Adrenal gland (tissue), 5 donors: ENCODE results near the gene OTUD3.

ENCODE experiments used
- POLR2A ChIP-seq, 2 donors: fragments of 450-650 bp; IDR thresholded peaks; one replicate each; pipeline ENCODE4 v1.6.1; 2017; ENCODE audit warnings: antibody characterized with exemption in 2 of 2, mild to moderate bottlenecking in 2 of 2, moderate library complexity in 1 of 2
- TF ChIP-seq, protein P1 (sequence below), 6 experiments: fragments of 450-650 bp in 4 of 6; fragments of 200-600 bp in 2 of 6; sonication (generic) in 1 of 6; IDR thresholded peaks; 1 replicate in 5 of 6; 2 replicates in 1 of 6; pipeline versions ENCODE4 v1.5.1 to v1.8.0; 2016 to 2021; ENCODE audit warnings: antibody characterized with exemption in 6 of 6, mild to moderate bottlenecking in 2 of 6, moderate library complexity in 1 of 6
- donor health status: DM: no; HTN: no; CAD: no.

DNA sequence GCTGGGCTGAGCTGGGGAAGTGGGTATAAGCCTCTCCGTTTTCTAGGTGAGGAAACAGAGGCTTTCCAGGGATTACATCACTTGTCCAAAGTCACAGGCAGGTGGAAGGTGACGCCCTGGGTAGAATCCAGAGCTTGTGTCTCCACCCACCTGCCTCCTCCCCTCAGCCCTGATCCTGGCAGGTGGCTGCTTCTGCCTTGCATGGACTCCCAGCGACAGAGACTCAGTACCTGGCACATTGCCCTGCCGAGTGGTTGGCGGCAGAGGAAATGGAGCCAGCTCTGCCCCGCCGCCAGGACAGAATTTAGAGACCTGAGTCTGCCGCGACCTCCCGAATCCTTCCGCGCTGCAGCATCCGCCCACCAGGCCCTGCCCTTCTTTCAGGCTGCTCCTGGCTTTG is 39.1 kb downstream of the OTUD3 start:
- TF ChIP-seq, protein P1, sequence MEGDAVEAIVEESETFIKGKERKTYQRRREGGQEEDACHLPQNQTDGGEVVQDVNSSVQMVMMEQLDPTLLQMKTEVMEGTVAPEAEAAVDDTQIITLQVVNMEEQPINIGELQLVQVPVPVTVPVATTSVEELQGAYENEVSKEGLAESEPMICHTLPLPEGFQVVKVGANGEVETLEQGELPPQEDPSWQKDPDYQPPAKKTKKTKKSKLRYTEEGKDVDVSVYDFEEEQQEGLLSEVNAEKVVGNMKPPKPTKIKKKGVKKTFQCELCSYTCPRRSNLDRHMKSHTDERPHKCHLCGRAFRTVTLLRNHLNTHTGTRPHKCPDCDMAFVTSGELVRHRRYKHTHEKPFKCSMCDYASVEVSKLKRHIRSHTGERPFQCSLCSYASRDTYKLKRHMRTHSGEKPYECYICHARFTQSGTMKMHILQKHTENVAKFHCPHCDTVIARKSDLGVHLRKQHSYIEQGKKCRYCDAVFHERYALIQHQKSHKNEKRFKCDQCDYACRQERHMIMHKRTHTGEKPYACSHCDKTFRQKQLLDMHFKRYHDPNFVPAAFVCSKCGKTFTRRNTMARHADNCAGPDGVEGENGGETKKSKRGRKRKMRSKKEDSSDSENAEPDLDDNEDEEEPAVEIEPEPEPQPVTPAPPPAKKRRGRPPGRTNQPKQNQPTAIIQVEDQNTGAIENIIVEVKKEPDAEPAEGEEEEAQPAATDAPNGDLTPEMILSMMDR (IDR thresholded peaks at IDR 0.05), result no peak
- TF ChIP-seq POLR2A (IDR thresholded peaks at IDR 0.05), result no peak
